ENCODE measurements around the gene FADS3. TPM values are rescaled to one million over a fixed set of nuclear protein-coding genes. Genes with fewer than 3 reads are reported as not detected.

Gene FADS3
- total and polyA plus RNA-seq, 2 of the 13 experiments (the other 11 are each of a cell fraction or from before 2014, with no cell fraction given), result 13.4 to 23.2 TPM

- TF ChIP-seq ZNF687 (CRISPR knock-in tag; IDR thresholded peaks at IDR 0.05) (peak; percentile 84), U2AF1 (optimal IDR thresholded peaks at IDR 0.05; ENCODE audit: low read depth, low read length) (no peak), AGO2 (optimal IDR thresholded peaks at IDR 0.05; ENCODE audit: low read depth, low read length) (no peak), NCOA2 (CRISPR knock-in tag; IDR thresholded peaks at IDR 0.05) (0 out of 2 replicates have a peak, but pooled peaks have one; percentile 8), FIP1L1 (IDR thresholded peaks at IDR 0.05; ENCODE audit: borderline replicate concordance, insufficient read depth, low read depth, low read length) (no peak), ZNF207 (IDR thresholded peaks at IDR 0.05; ENCODE audit: borderline replicate concordance) (no peak), ZNF264 (CRISPR knock-in tag; IDR thresholded peaks at IDR 0.05) (no peak; the same call in 1 of the 2 replicates), ZNF878 (CRISPR knock-in tag; IDR thresholded peaks at IDR 0.05) (0 out of 2 replicates have a peak, but pooled peaks have one; percentile 31), ZNF503 (CRISPR knock-in tag; IDR thresholded peaks at IDR 0.05) (no peak), ZNF546 (CRISPR knock-in tag; conservative IDR thresholded peaks at IDR 0.05) (peak; percentile 60; the same call in 1 of the 2 replicates), ZFP36 (IDR thresholded peaks at IDR 0.05; ENCODE audit: borderline replicate concordance, low read depth, low read length, partially characterized antibody) (no peak), SRSF9 (IDR thresholded peaks at IDR 0.05; ENCODE audit: borderline replicate concordance, insufficient read depth, low read depth, low read length, poor library complexity, severe bottlenecking) (no peak), PLSCR1 (CRISPR knock-in tag; IDR thresholded peaks at IDR 0.05; ENCODE audit: borderline replicate concordance) (no peak), HDAC6 (IDR thresholded peaks at IDR 0.05; ENCODE audit: low read depth, low read length) (no peak), HNRNPK (IDR thresholded peaks at IDR 0.05; ENCODE audit: low read depth, low read length, poor library complexity, severe bottlenecking) (peak; percentile 24), TBX2 (CRISPR knock-in tag; IDR thresholded peaks at IDR 0.05; ENCODE audit: borderline replicate concordance) (peak; percentile 51), MAF1 (CRISPR knock-in tag; IDR thresholded peaks at IDR 0.05; ENCODE audit: borderline replicate concordance) (no peak), KLF12 (CRISPR knock-in tag; IDR thresholded peaks at IDR 0.05; ENCODE audit: borderline replicate concordance) (no peak), GPBP1L1 (CRISPR knock-in tag; IDR thresholded peaks at IDR 0.05) (no peak), GTF2F1 (IDR thresholded peaks at IDR 0.05; ENCODE audit: low read length) (no peak), TGIF2 (CRISPR knock-in tag; IDR thresholded peaks at IDR 0.05) (no peak; the same call in 1 of the 2 replicates)
These were observed 63.6 kb downstream of the FADS3 start, which contains the start of gene FADS2 (continued) for GRCh38 chr11:61827571-61828378.
